ENCODE measurements around the gene CELA3B. TPM values are rescaled to one million over a fixed set of nuclear protein-coding genes. Genes with fewer than 3 reads are reported as not detected.
"Not testable (repeated sequence)": the region's sequence is repeated elsewhere in the genome, so short reads cannot be mapped to it uniquely, and the experiment has no call there.

Gene CELA3B
- total RNA-seq, 1 experiment from 2014 or later: 4.4 TPM

GRCh38 chr1:21966247-21967000, 10.4 kb upstream of the CELA3B start:
- no peaks in the 10 kb centered on the region for H3K36me3 Mint-ChIP-seq
- H3K27me3 Mint-ChIP-seq (ENCODE audit: low read depth): no peaks in the 10 kb centered on the region
- no peak for ATAC-seq
- TF ChIP-seq CTCF (IDR thresholded peaks at IDR 0.05) (no peak), NFE2L1 (CRISPR knock-in tag; IDR thresholded peaks at IDR 0.05) (no peak)
- no peak overlapping the region for H3K4me3 Mint-ChIP-seq
- H3K4me1 Mint-ChIP-seq: peaks cover 12% of the 10 kb centered on the region
- peak overlapping the region; percentile 63; the same call in 1 of the 2 replicates for H3K27ac Mint-ChIP-seq
- DNase-seq (ENCODE audit: low spot score): no peak
- H3K9me3 Mint-ChIP-seq: no peaks in the 10 kb centered on the region
- ChIA-PET CTCF (no interaction called here), POLR2A (no interaction called here)

- CTCF ChIA-PET; H3K27me3 Mint-ChIP-seq (ENCODE audit: low read depth); DNase-seq (ENCODE audit: low spot score); H3K4me3 Mint-ChIP-seq; ATAC-seq; H3K27ac Mint-ChIP-seq; H3K36me3 Mint-ChIP-seq; H3K9me3 Mint-ChIP-seq; POLR2A ChIA-PET: not testable (repeated sequence)
- peaks cover 12% of the 10 kb centered on the region for H3K4me1 Mint-ChIP-seq
Measured at GRCh38 chr1:21967216-21967615, 9.6 kb upstream of the CELA3B start.

GRCh38 chr1:21969066-21969465, 7.8 kb upstream of the CELA3B start:
- CTCF ChIA-PET; H3K9me3 Mint-ChIP-seq; H3K27ac Mint-ChIP-seq; H3K4me1 Mint-ChIP-seq; H3K27me3 Mint-ChIP-seq (ENCODE audit: low read depth); H3K36me3 Mint-ChIP-seq; ATAC-seq; H3K4me3 Mint-ChIP-seq; DNase-seq (ENCODE audit: low spot score); POLR2A ChIA-PET: not testable (repeated sequence)

- CTCF ChIA-PET; H3K36me3 Mint-ChIP-seq; H3K27me3 Mint-ChIP-seq (ENCODE audit: low read depth); H3K9me3 Mint-ChIP-seq; POLR2A ChIA-PET; H3K4me3 Mint-ChIP-seq; H3K4me1 Mint-ChIP-seq; DNase-seq (ENCODE audit: low spot score); ATAC-seq; H3K27ac Mint-ChIP-seq: not testable (repeated sequence)
Measured at GRCh38 chr1:21970523-21970922, 6.3 kb upstream of the CELA3B start.

- H3K27me3 Mint-ChIP-seq (ENCODE audit: low read depth); ATAC-seq; CTCF ChIA-PET; H3K9me3 Mint-ChIP-seq; DNase-seq (ENCODE audit: low spot score); H3K36me3 Mint-ChIP-seq; H3K4me3 Mint-ChIP-seq; H3K27ac Mint-ChIP-seq; H3K4me1 Mint-ChIP-seq; POLR2A ChIA-PET: not testable (repeated sequence)
Measured at GRCh38 chr1:21972973-21973441, 3.8 kb upstream of the CELA3B start.

GRCh38 chr1:21973948-21974347, 2.9 kb upstream of the CELA3B start:
- H3K9me3 Mint-ChIP-seq; H3K4me1 Mint-ChIP-seq; DNase-seq (ENCODE audit: low spot score); ATAC-seq; POLR2A ChIA-PET; H3K27me3 Mint-ChIP-seq (ENCODE audit: low read depth); H3K36me3 Mint-ChIP-seq; CTCF ChIA-PET; H3K27ac Mint-ChIP-seq; H3K4me3 Mint-ChIP-seq: not testable (repeated sequence)

GRCh38 chr1:21974699-21975098, 2.1 kb upstream of the CELA3B start:
- H3K9me3 Mint-ChIP-seq; POLR2A ChIA-PET; CTCF ChIA-PET; H3K27ac Mint-ChIP-seq; H3K27me3 Mint-ChIP-seq (ENCODE audit: low read depth); ATAC-seq; H3K4me3 Mint-ChIP-seq; H3K36me3 Mint-ChIP-seq; H3K4me1 Mint-ChIP-seq; DNase-seq (ENCODE audit: low spot score): not testable (repeated sequence)

- POLR2A ChIA-PET; ATAC-seq; H3K4me3 Mint-ChIP-seq; H3K27ac Mint-ChIP-seq; H3K9me3 Mint-ChIP-seq; DNase-seq (ENCODE audit: low spot score); H3K27me3 Mint-ChIP-seq (ENCODE audit: low read depth); CTCF ChIA-PET; H3K36me3 Mint-ChIP-seq: not testable (repeated sequence)
- H3K4me1 Mint-ChIP-seq: peaks cover 12% of the 10 kb centered on the region
Measured at GRCh38 chr1:21975296-21975695, 1.5 kb upstream of the CELA3B start.

GRCh38 chr1:21978209-21978608, 1.4 kb downstream of the CELA3B start:
- H3K9me3 Mint-ChIP-seq; H3K36me3 Mint-ChIP-seq; ATAC-seq; POLR2A ChIA-PET; H3K4me3 Mint-ChIP-seq; H3K27me3 Mint-ChIP-seq (ENCODE audit: low read depth); DNase-seq (ENCODE audit: low spot score); H3K27ac Mint-ChIP-seq: not testable (repeated sequence)
- peaks cover 12% of the 10 kb centered on the region for H3K4me1 Mint-ChIP-seq
- CTCF ChIA-PET: interaction anchor here (1.5 to 1.6 kb wide), 2 partner anchors 25 to 28 kb away, joined by 3 read pairs; no protein-coding TSS in a partner anchor

GRCh38 chr1:21980515-21981220, 3.8 kb downstream of the CELA3B start:
- DNase-seq (ENCODE audit: low spot score); H3K4me3 Mint-ChIP-seq; H3K27me3 Mint-ChIP-seq (ENCODE audit: low read depth); POLR2A ChIA-PET; H3K9me3 Mint-ChIP-seq; H3K27ac Mint-ChIP-seq; H3K4me1 Mint-ChIP-seq; H3K36me3 Mint-ChIP-seq: not testable (repeated sequence)
- ATAC-seq: peak; percentile 93
- CTCF ChIA-PET: interaction anchor here (0.5 to 1.6 kb wide), 5 partner anchors 25 to 159 kb away, joined by 3 to 5 read pairs (median 3); no protein-coding TSS in a partner anchor

GRCh38 chr1:21981253-21981652, 4.4 kb downstream of the CELA3B start:
- H3K4me3 Mint-ChIP-seq; H3K9me3 Mint-ChIP-seq; H3K27ac Mint-ChIP-seq; ATAC-seq; H3K27me3 Mint-ChIP-seq (ENCODE audit: low read depth); POLR2A ChIA-PET; H3K36me3 Mint-ChIP-seq; H3K4me1 Mint-ChIP-seq; DNase-seq (ENCODE audit: low spot score): not testable (repeated sequence)
- CTCF ChIA-PET: interaction anchor here (0.5 to 1.6 kb wide), 3 partner anchors 25 to 159 kb away, joined by 3 to 5 read pairs (median 4); no protein-coding TSS in a partner anchor

Measured in WTC11 (cell line).